SK-N-MC (cell line): ENCODE measurements around the gene THOP1.
"Not testable (repeated sequence)": the region's sequence is repeated elsewhere in the genome, so short reads cannot be mapped to it uniquely, and the experiment has no call there.

Experiments used
- DNase-seq: peaks from one replicate; pipeline ENCODE4 v3.0.0-alpha.2; 2011; ENCODE audit warnings: low read depth, low spot score
- H3K27ac ChIP-seq: fragments of 200-600 bp; sonication (generic); 2 replicates; pipeline ENCODE4 v1.5.1; 2016; ENCODE audit warnings: mixed run types
- H3K36me3 ChIP-seq: fragments of 200-600 bp; sonication (generic); 2 replicates; pipeline ENCODE4 v1.6.1; 2017; ENCODE audit warnings: antibody characterized with exemption, low read length, mixed read lengths; ENCODE audit not compliant: insufficient read depth
- H3K4me3 ChIP-seq: fragments of 200-600 bp; sonication (generic); 2 replicates; pipeline ENCODE4 v1.5.1; 2016
- H3K9ac ChIP-seq: fragments of 200-600 bp; sonication (generic); 2 replicates; pipeline ENCODE4 v1.8.0; 2017; ENCODE audit warnings: mixed run types, mixed read lengths; ENCODE audit not compliant: insufficient read length
- H3K9me3 ChIP-seq: fragments of 200-600 bp; sonication (generic); 2 replicates; pipeline ENCODE4 v1.6.1; 2017; ENCODE audit warnings: low read depth, mild to moderate bottlenecking, antibody characterized with exemption, low read length, moderate library complexity, mixed read lengths
- EZH2 ChIP-seq: fragments of 200-600 bp; sonication (generic); IDR thresholded peaks from one replicate; pipeline ENCODE4 v1.6.1; 2017; ENCODE audit warnings: antibody characterized with exemption
- FOXP2 ChIP-seq: optimal IDR thresholded peaks from 2 replicates; pipeline ENCODE3; 2011; ENCODE audit warnings: mild to moderate bottlenecking, moderate library complexity; ENCODE audit not compliant: insufficient read depth; ENCODE audit errors: extremely low read length, control extremely low read depth
- POLR2AphosphoS5 ChIP-seq: IDR thresholded peaks from 2 replicates; pipeline ENCODE4 v1.6.1; 2012; ENCODE audit warnings: mild to moderate bottlenecking, low read depth, low read length, borderline replicate concordance

THOP1 gene

GRCh38 chr19:2782936-2783780, 2.1 kb upstream of the THOP1 start, which contains the start of gene SGTA:
SGTA (minus strand) TSS chr19:2783273; CDS start chr19:2769068, 14,205 bp downstream.
- TF ChIP-seq FOXP2: no peak
- TF ChIP-seq POLR2AphosphoS5: peak; percentile 81
- TF ChIP-seq EZH2: no peak
- no peaks in the 10 kb centered on the region for H3K9me3 ChIP-seq
- peak within 1 kb of the TSS; percentile 85 for H3K27ac ChIP-seq
- peak within 1 kb of the TSS; percentile 99 for H3K4me3 ChIP-seq
- H3K36me3 ChIP-seq: peaks cover 21% of the 10 kb centered on the region; the same call in 1 of the 2 replicates
- peak; percentile 66 for DNase-seq
- peak within 1 kb of the TSS; percentile 97 for H3K9ac ChIP-seq

- H3K36me3 ChIP-seq: peaks cover 19% of the 10 kb centered on the region; the same call in 1 of the 2 replicates
Measured at GRCh38 chr19:2783781-2784145, 1.5 kb upstream of the THOP1 start.

GRCh38 chr19:2787115-2787514, 1.8 kb downstream of the THOP1 start:
- H3K9ac ChIP-seq: peak overlapping the region; percentile 33
- TF ChIP-seq POLR2AphosphoS5 (no peak), FOXP2 (no peak), EZH2 (no peak)
- H3K27ac ChIP-seq: no peak overlapping the region

More at GRCh38 chr19:2783781-2784145, 1.5 kb upstream of the THOP1 start:
- H3K9me3 ChIP-seq: no peaks in the 10 kb centered on the region
- peak overlapping the region; percentile 85 for H3K27ac ChIP-seq
- H3K9ac ChIP-seq: peak overlapping the region; percentile 71
- no peak for DNase-seq
- TF ChIP-seq FOXP2: no peak
- no peak for TF ChIP-seq POLR2AphosphoS5
- TF ChIP-seq EZH2: no peak
- peak overlapping the region; percentile 99 for H3K4me3 ChIP-seq

GRCh38 chr19:2788237-2788636, 2.9 kb downstream of the THOP1 start:
- DNase-seq: no peak
- H3K36me3 ChIP-seq: peaks cover 35% of the 10 kb centered on the region; the same call in 1 of the 2 replicates
- TF ChIP-seq EZH2: no peak
- no peak for TF ChIP-seq POLR2AphosphoS5
- no peak for TF ChIP-seq FOXP2
- no peak overlapping the region for H3K27ac ChIP-seq
- H3K9me3 ChIP-seq: no peaks in the 10 kb centered on the region
- no peak overlapping the region for H3K4me3 ChIP-seq
- no peak overlapping the region for H3K9ac ChIP-seq

More at GRCh38 chr19:2787115-2787514, 1.8 kb downstream of the THOP1 start:
- no peak for DNase-seq
- no peaks in the 10 kb centered on the region for H3K9me3 ChIP-seq
- H3K4me3 ChIP-seq: no peak overlapping the region
- H3K36me3 ChIP-seq: peaks cover 28% of the 10 kb centered on the region; the same call in 1 of the 2 replicates

- Histone ChIP-seq H3K4me3 (no peak overlapping the region), H3K9me3 (no peaks in the 10 kb centered on the region), H3K27ac (no peak overlapping the region), H3K36me3 (peaks cover 46% of the 10 kb centered on the region; the same call in 1 of the 2 replicates), H3K9ac (no peak overlapping the region)
- no peak for TF ChIP-seq EZH2
- TF ChIP-seq FOXP2: no peak
- no peak for TF ChIP-seq POLR2AphosphoS5
- no peak for DNase-seq
Measured at GRCh38 chr19:2790194-2790556, 4.9 kb downstream of the THOP1 start.

GRCh38 chr19:2790557-2791271, 5.4 kb downstream of the THOP1 start:
- Histone ChIP-seq H3K36me3 (peaks cover 49% of the 10 kb centered on the region; the same call in 1 of the 2 replicates), H3K27ac (no peak overlapping the region), H3K4me3 (no peak overlapping the region), H3K9ac (no peak overlapping the region), H3K9me3 (no peaks in the 10 kb centered on the region)
- TF ChIP-seq EZH2 (no peak), FOXP2 (no peak), POLR2AphosphoS5 (no peak)
- no peak for DNase-seq

- H3K9ac ChIP-seq: no peak overlapping the region
- no peak overlapping the region for H3K4me3 ChIP-seq
- H3K27ac ChIP-seq: no peak overlapping the region
- TF ChIP-seq POLR2AphosphoS5 (no peak), FOXP2 (no peak), EZH2 (no peak)
- no peaks in the 10 kb centered on the region for H3K9me3 ChIP-seq
- peaks cover 57% of the 10 kb centered on the region; the same call in 1 of the 2 replicates for H3K36me3 ChIP-seq
- DNase-seq: no peak
Measured at GRCh38 chr19:2791440-2791839, 6.1 kb downstream of the THOP1 start.

- Histone ChIP-seq H3K27ac (no peak overlapping the region), H3K9ac (no peak overlapping the region), H3K9me3 (no peaks in the 10 kb centered on the region), H3K4me3 (no peak overlapping the region), H3K36me3 (peaks cover 59% of the 10 kb centered on the region; the same call in 1 of the 2 replicates)
- no peak for DNase-seq
- no peak for TF ChIP-seq FOXP2
- TF ChIP-seq POLR2AphosphoS5: no peak
- no peak for TF ChIP-seq EZH2
Measured at GRCh38 chr19:2791876-2792275, 6.6 kb downstream of the THOP1 start.

GRCh38 chr19:2792666-2793065, 7.4 kb downstream of the THOP1 start:
- not testable (repeated sequence) for H3K27ac ChIP-seq, H3K9me3 ChIP-seq, DNase-seq, H3K9ac ChIP-seq, H3K4me3 ChIP-seq
- peaks cover 60% of the 10 kb centered on the region; the same call in 1 of the 2 replicates for H3K36me3 ChIP-seq
